Sigmoid colon (tissue), 4 donors: ENCODE data around the gene FZR1.

Experiments used
- EP300 ChIP-seq, 4 donors: sonication (generic); formaldehyde crosslinking; IDR thresholded peaks; one replicate each; pipeline ENCODE4 v1.6.1; 2017; ENCODE audit warnings: antibody characterized with exemption in 4 of 4
- POLR2A ChIP-seq, 2 donors: fragments of 450-650 bp; IDR thresholded peaks; one replicate each; pipeline ENCODE4 v1.6.1; 2016; ENCODE audit warnings: antibody characterized with exemption in 2 of 2, mild to moderate bottlenecking in 2 of 2, moderate library complexity in 2 of 2
- POLR2AphosphoS5 ChIP-seq, 4 donors: sonication (generic); formaldehyde crosslinking; IDR thresholded peaks; one replicate each; pipeline ENCODE4 v1.6.1; 2017; ENCODE audit warnings: antibody characterized with exemption in 4 of 4
- TF ChIP-seq, protein P1 (sequence below), 4 experiments: fragments of 450-650 bp in 3 of 4; fragments of 200-600 bp in 1 of 4; IDR thresholded peaks; one replicate each; pipeline ENCODE4 v1.5.1; 2016 to 2019; ENCODE audit warnings: antibody characterized with exemption in 4 of 4, mild to moderate bottlenecking in 3 of 4, moderate library complexity in 2 of 4

- TF ChIP-seq, protein P1, sequence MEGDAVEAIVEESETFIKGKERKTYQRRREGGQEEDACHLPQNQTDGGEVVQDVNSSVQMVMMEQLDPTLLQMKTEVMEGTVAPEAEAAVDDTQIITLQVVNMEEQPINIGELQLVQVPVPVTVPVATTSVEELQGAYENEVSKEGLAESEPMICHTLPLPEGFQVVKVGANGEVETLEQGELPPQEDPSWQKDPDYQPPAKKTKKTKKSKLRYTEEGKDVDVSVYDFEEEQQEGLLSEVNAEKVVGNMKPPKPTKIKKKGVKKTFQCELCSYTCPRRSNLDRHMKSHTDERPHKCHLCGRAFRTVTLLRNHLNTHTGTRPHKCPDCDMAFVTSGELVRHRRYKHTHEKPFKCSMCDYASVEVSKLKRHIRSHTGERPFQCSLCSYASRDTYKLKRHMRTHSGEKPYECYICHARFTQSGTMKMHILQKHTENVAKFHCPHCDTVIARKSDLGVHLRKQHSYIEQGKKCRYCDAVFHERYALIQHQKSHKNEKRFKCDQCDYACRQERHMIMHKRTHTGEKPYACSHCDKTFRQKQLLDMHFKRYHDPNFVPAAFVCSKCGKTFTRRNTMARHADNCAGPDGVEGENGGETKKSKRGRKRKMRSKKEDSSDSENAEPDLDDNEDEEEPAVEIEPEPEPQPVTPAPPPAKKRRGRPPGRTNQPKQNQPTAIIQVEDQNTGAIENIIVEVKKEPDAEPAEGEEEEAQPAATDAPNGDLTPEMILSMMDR (IDR thresholded peaks at IDR 0.05): no peak
- TF ChIP-seq POLR2A (IDR thresholded peaks at IDR 0.05): no peak
- TF ChIP-seq EP300 (IDR thresholded peaks at IDR 0.05): peak in 1 of 4 donors; percentile 37
- TF ChIP-seq POLR2AphosphoS5 (IDR thresholded peaks at IDR 0.05): peak; percentile 38 to 81 (median 74)
Measured at GRCh38 chr19:3557461-3558248, 51.5 kb downstream of the FZR1 start, which contains the start of gene MFSD12.
